ENCODE data around the gene MRPL43. TPM values are rescaled to one million over a fixed set of nuclear protein-coding genes. Genes with fewer than 3 reads are reported as not detected.

Gene MRPL43
- total and polyA plus RNA-seq, 9 of the 15 experiments (the other 6 are each of a cell fraction or from before 2014, with no cell fraction given), result 15.1 to 63.7 (median 37.2) TPM

DNA sequence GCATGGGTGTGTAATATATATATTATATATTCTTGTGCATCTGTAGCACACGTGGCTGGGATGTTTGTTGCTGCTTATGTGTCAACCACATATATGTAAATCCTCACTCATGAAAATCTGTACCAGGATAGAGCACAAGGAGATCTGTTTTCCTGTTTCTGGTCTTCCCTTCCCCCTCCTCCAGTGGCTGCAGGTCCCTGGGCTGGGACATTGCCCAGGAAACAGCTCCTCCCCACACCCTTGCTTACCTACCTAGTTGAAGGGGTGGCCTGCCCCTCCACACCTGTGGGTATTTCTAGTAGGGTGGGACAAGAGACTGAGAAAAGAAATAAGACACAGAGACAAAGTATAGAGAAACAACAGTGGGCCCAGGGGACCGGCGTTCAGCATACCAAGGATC, 46.0 kb upstream of the MRPL43 start (continued):
- TF ChIP-seq, protein P1, sequence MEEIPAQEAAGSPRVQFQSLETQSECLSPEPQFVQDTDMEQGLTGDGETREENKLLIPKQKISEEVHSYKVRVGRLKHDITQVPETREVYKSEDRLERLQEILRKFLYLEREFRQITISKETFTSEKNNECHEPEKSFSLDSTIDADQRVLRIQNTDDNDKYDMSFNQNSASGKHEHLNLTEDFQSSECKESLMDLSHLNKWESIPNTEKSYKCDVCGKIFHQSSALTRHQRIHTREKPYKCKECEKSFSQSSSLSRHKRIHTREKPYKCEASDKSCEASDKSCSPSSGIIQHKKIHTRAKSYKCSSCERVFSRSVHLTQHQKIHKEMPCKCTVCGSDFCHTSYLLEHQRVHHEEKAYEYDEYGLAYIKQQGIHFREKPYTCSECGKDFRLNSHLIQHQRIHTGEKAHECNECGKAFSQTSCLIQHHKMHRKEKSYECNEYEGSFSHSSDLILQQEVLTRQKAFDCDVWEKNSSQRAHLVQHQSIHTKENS (CRISPR knock-in tag; IDR thresholded peaks at IDR 0.05), result no peak
- no peak for TF ChIP-seq ZNF583 (CRISPR knock-in tag; IDR thresholded peaks at IDR 0.05)
- no peak for TF ChIP-seq GABPB2 (CRISPR knock-in tag; conservative IDR thresholded peaks at IDR 0.05)

DNA sequence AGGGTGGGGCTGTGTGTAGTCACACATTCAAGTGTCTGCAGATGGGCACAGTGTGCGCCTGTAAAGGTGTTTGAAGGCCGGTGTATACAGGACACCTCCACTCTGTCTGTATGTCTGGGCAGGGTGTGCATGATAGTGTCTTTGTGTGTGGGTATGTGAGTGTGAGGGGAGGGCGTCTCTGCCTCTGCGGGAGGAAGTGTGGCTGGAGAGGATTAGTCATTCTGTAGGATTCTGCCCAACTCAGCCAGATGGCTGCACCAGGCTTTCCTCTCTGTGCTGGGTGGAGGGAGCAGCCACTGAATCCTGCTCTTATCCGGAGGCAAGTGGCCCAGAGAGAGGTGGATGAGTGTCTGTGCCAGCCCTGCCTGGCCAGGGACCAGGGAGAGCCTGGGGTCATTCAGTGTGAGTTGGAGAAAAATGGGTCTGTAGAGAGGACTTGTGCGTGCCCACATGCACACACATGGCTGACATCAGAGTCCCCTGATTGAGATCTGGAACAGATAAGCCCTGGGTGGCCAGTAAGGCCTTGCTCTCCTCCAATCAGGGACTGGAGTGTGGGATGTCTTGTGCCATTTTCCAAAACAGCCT, 45.4 kb upstream of the MRPL43 start:
- Histone ChIP-seq H3K36me3 (ENCODE audit: control insufficient read depth, insufficient read depth, low read length) (no peaks in the 10 kb centered on the region), H3K27me3 (ENCODE audit: control insufficient read depth in 2 of 2, insufficient read depth in 2 of 2, low read length in 2 of 2) (peaks cover under 1 to 4% of the 10 kb centered on the region in 2 experiments; a peak in 4 of 5 replicates), H2AFZ (ENCODE audit: low read depth, low read length) (peak overlapping the region; percentile 34; the same call in 1 of the 2 replicates), H3K4me1 (replicated peaks in 1 of 2; ENCODE audit: control insufficient read depth in 2 of 2, insufficient read depth in 2 of 2, low read length in 2 of 2) (peaks cover 12 to 45% of the 10 kb centered on the region in 2 experiments), H3K4me2 (ENCODE audit: insufficient read depth, low read length) (peak overlapping the region; percentile 57), H3K79me2 (ENCODE audit: control insufficient read depth, insufficient read depth, low read length) (no peaks in the 10 kb centered on the region), H3K9me1 (ENCODE audit: control insufficient read depth, insufficient read depth, low read length) (no peaks in the 10 kb centered on the region), H3K4me3 (no peak overlapping the region), H4K20me1 (replicated peaks; ENCODE audit: control insufficient read depth, insufficient read depth, low read length) (no peaks in the 10 kb centered on the region), H3K27ac (ENCODE audit: extremely low read depth, low read depth, low read length) (no peak overlapping the region), H3K9me3 (replicated peaks; ENCODE audit: control insufficient read depth, insufficient read depth, low read depth, low read length) (no peaks in the 10 kb centered on the region), H3K9ac (ENCODE audit: insufficient read depth in 1 of 2, low read depth in 2 of 2, low read length in 2 of 2) (peak overlapping the region in 1 of 2 experiments; percentile 32; a peak in 1 of 4 replicates)
- 7% methylated on average over 5 of the region's 6 CpGs for WGBS (ENCODE audit: insufficient coverage, low coverage, missing lambda C conversion rate)
- intact Hi-C loops (cut with micrococcal nuclease) (loop anchor here (5.0 to 10.0 kb wide), 2 partner anchors 35 to 412 kb away; no protein-coding TSS in a partner anchor), in situ Hi-C loops (cut with MboI) (no loop called here)
- CTCF ChIA-PET (ENCODE audit: low intra/inter-chr PET ratio), result no interaction called here
- DNase-seq (ENCODE audit: extremely low read depth in 1 of 4, low spot score in 3 of 4) (peak in 1 of 4 experiments; percentile 42), FAIRE-seq (peak; percentile 6), ATAC-seq (no peak)
- BruUV-seq (replicated peaks), result no TSS peak
- POLR2A ChIA-PET, result interaction anchor here (1.0 kb wide), 1 partner anchor 10 kb away, joined by 4 read pairs; no protein-coding TSS in a partner anchor
- TF ChIP-seq, protein P2, sequence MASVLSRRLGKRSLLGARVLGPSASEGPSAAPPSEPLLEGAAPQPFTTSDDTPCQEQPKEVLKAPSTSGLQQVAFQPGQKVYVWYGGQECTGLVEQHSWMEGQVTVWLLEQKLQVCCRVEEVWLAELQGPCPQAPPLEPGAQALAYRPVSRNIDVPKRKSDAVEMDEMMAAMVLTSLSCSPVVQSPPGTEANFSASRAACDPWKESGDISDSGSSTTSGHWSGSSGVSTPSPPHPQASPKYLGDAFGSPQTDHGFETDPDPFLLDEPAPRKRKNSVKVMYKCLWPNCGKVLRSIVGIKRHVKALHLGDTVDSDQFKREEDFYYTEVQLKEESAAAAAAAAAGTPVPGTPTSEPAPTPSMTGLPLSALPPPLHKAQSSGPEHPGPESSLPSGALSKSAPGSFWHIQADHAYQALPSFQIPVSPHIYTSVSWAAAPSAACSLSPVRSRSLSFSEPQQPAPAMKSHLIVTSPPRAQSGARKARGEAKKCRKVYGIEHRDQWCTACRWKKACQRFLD (CRISPR knock-in tag; IDR thresholded peaks at IDR 0.05), result peak; percentile 41; the same call in 1 of the 2 replicates
- TF ChIP-seq GTF2A2 (tag; IDR thresholded peaks at IDR 0.05) (no peak), SMARCE1 (IDR thresholded peaks at IDR 0.05) (peak; percentile 28; the same call in 1 of the 2 replicates), KHSRP (IDR thresholded peaks at IDR 0.05) (no peak), SMARCA4 (IDR thresholded peaks at IDR 0.05) (peak; percentile 37; the same call in 1 of the 2 replicates), SPI1 (IDR thresholded peaks at IDR 0.05; ENCODE audit: borderline replicate concordance, low read depth, low read length) (peak; percentile 70; the same call in 1 of the 2 replicates), HDAC2 (IDR thresholded peaks at IDR 0.05) (0 out of 2 replicates have a peak, but pooled peaks have one; percentile 12), TAF1 (IDR thresholded peaks at IDR 0.05; ENCODE audit: control insufficient read depth, extremely low read depth, insufficient read depth, low read length, severe bottlenecking) (no peak), JUND (IDR thresholded peaks at IDR 0.05; ENCODE audit: borderline replicate concordance, low read depth, low read length) (peak; percentile 30; the same call in 1 of the 2 replicates), JUND (tag; IDR thresholded peaks at IDR 0.05; ENCODE audit: borderline replicate concordance, low read depth, low read length) (peak; percentile 50; the same call in 1 of the 3 replicates), ARID1B (IDR thresholded peaks at IDR 0.05) (peak; percentile 47; the same call in 1 of the 2 replicates)
- TF ChIP-seq, protein P3, sequence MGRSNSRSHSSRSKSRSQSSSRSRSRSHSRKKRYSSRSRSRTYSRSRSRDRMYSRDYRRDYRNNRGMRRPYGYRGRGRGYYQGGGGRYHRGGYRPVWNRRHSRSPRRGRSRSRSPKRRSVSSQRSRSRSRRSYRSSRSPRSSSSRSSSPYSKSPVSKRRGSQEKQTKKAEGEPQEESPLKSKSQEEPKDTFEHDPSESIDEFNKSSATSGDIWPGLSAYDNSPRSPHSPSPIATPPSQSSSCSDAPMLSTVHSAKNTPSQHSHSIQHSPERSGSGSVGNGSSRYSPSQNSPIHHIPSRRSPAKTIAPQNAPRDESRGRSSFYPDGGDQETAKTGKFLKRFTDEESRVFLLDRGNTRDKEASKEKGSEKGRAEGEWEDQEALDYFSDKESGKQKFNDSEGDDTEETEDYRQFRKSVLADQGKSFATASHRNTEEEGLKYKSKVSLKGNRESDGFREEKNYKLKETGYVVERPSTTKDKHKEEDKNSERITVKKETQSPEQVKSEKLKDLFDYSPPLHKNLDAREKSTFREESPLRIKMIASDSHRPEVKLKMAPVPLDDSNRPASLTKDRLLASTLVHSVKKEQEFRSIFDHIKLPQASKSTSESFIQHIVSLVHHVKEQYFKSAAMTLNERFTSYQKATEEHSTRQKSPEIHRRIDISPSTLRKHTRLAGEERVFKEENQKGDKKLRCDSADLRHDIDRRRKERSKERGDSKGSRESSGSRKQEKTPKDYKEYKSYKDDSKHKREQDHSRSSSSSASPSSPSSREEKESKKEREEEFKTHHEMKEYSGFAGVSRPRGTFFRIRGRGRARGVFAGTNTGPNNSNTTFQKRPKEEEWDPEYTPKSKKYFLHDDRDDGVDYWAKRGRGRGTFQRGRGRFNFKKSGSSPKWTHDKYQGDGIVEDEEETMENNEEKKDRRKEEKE (IDR thresholded peaks at IDR 0.05; ENCODE audit: borderline replicate concordance in 1 of 2, control insufficient read depth in 1 of 2, low read depth in 2 of 2, low read length in 1 of 2), result no peak
